ENCODE results near the gene SPON2. TPM values are rescaled to one million over a fixed set of nuclear protein-coding genes. Genes with fewer than 3 reads are reported as not detected.

Gene SPON2
- total and polyA plus RNA-seq, 7 donors: 4.1 to 18.5 (median 6.8) TPM

GRCh38 chr4:1201851-1202525, 29.6 kb upstream of the SPON2 start:
- no peak for TF ChIP-seq CTCF (IDR thresholded peaks at IDR 0.05)
- Histone ChIP-seq H3K4me1 (peaks cover 11% of the 10 kb centered on the region), H3K4me3 (no peak overlapping the region), H3K9me3 (no peaks in the 10 kb centered on the region), H3K36me3 (ENCODE audit: insufficient read depth in 1 of 2, low read depth in 1 of 2) (no peaks in the 10 kb centered on the region), H3K27ac (no peak overlapping the region), H3K27me3 (ENCODE audit: insufficient read depth in 3 of 3, low read length in 2 of 3) (no peaks in the 10 kb centered on the region)
- DNase-seq (peak; percentile 77 to 80), ATAC-seq (peak in 2 of 4 donors; percentile 24 to 35)
- intact Hi-C loops (cut with DNase I): no loop called here
- WGBS, 3 donors: 75 to 88% (median 80%) methylated on average over 26 of the region's 26 CpGs

- intact Hi-C loops (cut with DNase I): no loop called here
- H3K36me3 ChIP-seq (ENCODE audit: insufficient read depth in 1 of 2, low read depth in 1 of 2): no peaks in the 10 kb centered on the region
- ATAC-seq (peak; percentile 44 to 56 (median 50)), DNase-seq (peak; percentile 62 to 70)
- WGBS, 3 donors: 15 to 28% (median 20%) methylated on average over 18 to 20 of the region's 20 CpGs
- no peak overlapping the region for H3K27ac ChIP-seq
- no peaks in the 10 kb centered on the region for H3K27me3 ChIP-seq (ENCODE audit: insufficient read depth in 3 of 3, low read length in 2 of 3)
- peaks cover 11% of the 10 kb centered on the region for H3K4me1 ChIP-seq
- no peaks in the 10 kb centered on the region for H3K9me3 ChIP-seq
- no peak overlapping the region for H3K4me3 ChIP-seq
- no peak for TF ChIP-seq CTCF (IDR thresholded peaks at IDR 0.05)
Observed at GRCh38 chr4:1200425-1201035, 28.1 kb upstream of the SPON2 start.

- Histone ChIP-seq H3K27me3 (ENCODE audit: insufficient read depth in 3 of 3, low read length in 2 of 3) (no peaks in the 10 kb centered on the region), H3K27ac (no peak overlapping the region), H3K36me3 (ENCODE audit: insufficient read depth in 1 of 2, low read depth in 1 of 2) (no peaks in the 10 kb centered on the region), H3K4me1 (peaks cover 11% of the 10 kb centered on the region), H3K4me3 (no peak overlapping the region), H3K9me3 (no peaks in the 10 kb centered on the region)
- WGBS, 3 donors: 76 to 79% (median 77%) methylated on average over 27 of the region's 27 CpGs
- no peak for TF ChIP-seq CTCF (IDR thresholded peaks at IDR 0.05)
- DNase-seq: no peak
- peak in 2 of 4 donors; percentile 2 to 4 for ATAC-seq
- intact Hi-C loops (cut with DNase I): no loop called here
Observed at GRCh38 chr4:1199556-1200331, 27.4 kb upstream of the SPON2 start.

GRCh38 chr4:1198098-1198844, 25.9 kb upstream of the SPON2 start:
- H3K27ac ChIP-seq: peak overlapping the region; percentile 24
- H3K4me1 ChIP-seq: peaks cover 17% of the 10 kb centered on the region

More at GRCh38 chr4:1198098-1198844, 25.9 kb upstream of the SPON2 start:
- whole genome bisulfite sequencing, 3 donors: 59 to 61% (median 60%) methylated on average over 24 of the region's 24 CpGs
- Histone ChIP-seq H3K36me3 (ENCODE audit: insufficient read depth in 1 of 2, low read depth in 1 of 2) (no peaks in the 10 kb centered on the region), H3K27me3 (ENCODE audit: insufficient read depth in 3 of 3, low read length in 2 of 3) (no peaks in the 10 kb centered on the region), H3K9me3 (no peaks in the 10 kb centered on the region), H3K4me3 (no peak overlapping the region)
- ATAC-seq: peak in 3 of 4 donors; percentile 20 to 49 (median 26)
- peak in 1 of 2 donors; percentile 50 for DNase-seq
- no peak for TF ChIP-seq CTCF (IDR thresholded peaks at IDR 0.05)
- intact Hi-C loops (cut with DNase I): no loop called here

Measured in psoas muscle (tissue), 8 donors.